Measurements from ENCODE around the gene DEF6.

The DEF6 gene

GRCh38 chr6:35267446-35267845, 30.2 kb upstream of the DEF6 start:
- no peak overlapping the region for H3K27ac ChIP-seq
- DNase-seq (ENCODE audit: low spot score), result no peak
- no peak overlapping the region for H3K4me3 ChIP-seq
- TF ChIP-seq CTCF (IDR thresholded peaks at IDR 0.05), result no peak

- TF ChIP-seq CTCF (IDR thresholded peaks at IDR 0.05), result no peak
- Histone ChIP-seq H3K4me3 (no peak overlapping the region), H3K27ac (no peak overlapping the region)
- no peak for DNase-seq (ENCODE audit: low spot score)
Measured at GRCh38 chr6:35267897-35268296, 29.7 kb upstream of the DEF6 start.

GRCh38 chr6:35272005-35272404, 25.6 kb upstream of the DEF6 start:
- no peak for TF ChIP-seq CTCF (IDR thresholded peaks at IDR 0.05)
- Histone ChIP-seq H3K4me3 (no peak overlapping the region), H3K27ac (no peak overlapping the region)
- DNase-seq (ENCODE audit: low spot score), result no peak

GRCh38 chr6:35273822-35274559, 23.6 kb upstream of the DEF6 start:
- Histone ChIP-seq H3K27ac (no peak overlapping the region), H3K4me3 (no peak overlapping the region)
- no peak for TF ChIP-seq CTCF (IDR thresholded peaks at IDR 0.05)
- no peak for DNase-seq (ENCODE audit: low spot score)

- Histone ChIP-seq H3K4me3 (no peak overlapping the region), H3K27ac (peak overlapping the region; percentile 54 to 80)
- no peak for DNase-seq (ENCODE audit: low spot score)
- TF ChIP-seq CTCF (IDR thresholded peaks at IDR 0.05), result no peak
Measured at GRCh38 chr6:35275744-35276260, 21.8 kb upstream of the DEF6 start.

GRCh38 chr6:35278708-35279107, 18.9 kb upstream of the DEF6 start:
- no peak for TF ChIP-seq CTCF (IDR thresholded peaks at IDR 0.05)
- DNase-seq (ENCODE audit: low spot score), result no peak
- no peak overlapping the region for H3K27ac ChIP-seq
- H3K4me3 ChIP-seq, result no peak overlapping the region

- no peak for TF ChIP-seq CTCF (IDR thresholded peaks at IDR 0.05)
- DNase-seq (ENCODE audit: low spot score), result no peak
Measured at GRCh38 chr6:35280903-35281302, 16.7 kb upstream of the DEF6 start.

More at GRCh38 chr6:35280903-35281302, 16.7 kb upstream of the DEF6 start:
- Histone ChIP-seq H3K4me3 (no peak overlapping the region), H3K27ac (no peak overlapping the region)

All from coronary artery (tissue), 2 donors.